Measurements from ENCODE around the gene MPP1.

- TF ChIP-seq CTCF (IDR thresholded peaks at IDR 0.05) (no peak), POLR2A (IDR thresholded peaks at IDR 0.05) (no peak)
These were observed 1.7 kb upstream of the MPP1 start for GRCh38 chrX:154806837-154807501.
